H1 (cell line): ENCODE measurements around the gene SLC25A22.

ENCODE experiments used
- ASH2L ChIP-seq: fragments of 200-600, 300-600 bp; sonication (generic); IDR thresholded peaks from one replicate; pipeline ENCODE4 v1.7.1; 2017; ENCODE audit warnings: low read length
- CEBPB ChIP-seq: IDR thresholded peaks from 2 replicates; pipeline ENCODE4 v1.6.1; 2012; ENCODE audit warnings: low read depth, low read length
- CHD2 ChIP-seq: IDR thresholded peaks from 2 replicates; pipeline ENCODE4 v1.6.1; 2012; ENCODE audit warnings: low read length, improper control_type of control experiment
- CTCF ChIP-seq, 3 experiments: IDR thresholded peaks; 1 replicate in 2 of 3; 2 replicates in 1 of 3; pipeline versions ENCODE4 v1.5.1 to v1.6.1; 2011; ENCODE audit warnings: low read length in 3 of 3, mild to moderate bottlenecking in 3 of 3, inconsistent platforms in 2 of 3, low read depth in 1 of 3, moderate library complexity in 1 of 3; ENCODE audit not compliant: insufficient read depth in 1 of 3; ENCODE audit errors: control extremely low read depth in 1 of 3
- EZH2 ChIP-seq: fragments of 200-600 bp; sonication (generic); IDR thresholded peaks from 2 replicates; pipeline ENCODE4 v1.7.1; 2012; ENCODE audit warnings: low read depth, mild to moderate bottlenecking, moderate library complexity, low read length, inconsistent platforms; ENCODE audit not compliant: severe bottlenecking
- HDAC6 ChIP-seq: IDR thresholded peaks from one replicate; pipeline ENCODE4 v1.7.1; 2012; ENCODE audit warnings: low read depth, mild to moderate bottlenecking, inconsistent platforms, low read length, moderate library complexity
- MAX ChIP-seq: IDR thresholded peaks from 2 replicates; pipeline ENCODE4 v1.6.1; 2012; ENCODE audit warnings: inconsistent platforms
- NRF1 ChIP-seq: IDR thresholded peaks from 2 replicates; pipeline ENCODE4 v1.6.1; 2011; ENCODE audit warnings: mild to moderate bottlenecking, low read depth, low read length, improper control_type of control experiment
- POLR2A ChIP-seq, 2 experiments: IDR thresholded peaks; 1 replicate in 1 of 2; 2 replicates in 1 of 2; pipeline ENCODE4 v1.6.1; 2011; ENCODE audit warnings: low read depth in 2 of 2, low read length in 2 of 2, mild to moderate bottlenecking in 2 of 2; ENCODE audit errors: control extremely low read depth in 1 of 2
- RXRA ChIP-seq: IDR thresholded peaks from 2 replicates; pipeline ENCODE4 v1.6.1; 2011; ENCODE audit warnings: low read depth, mild to moderate bottlenecking, low read length, moderate library complexity; ENCODE audit not compliant: insufficient read depth
- SIX5 ChIP-seq: IDR thresholded peaks from 2 replicates; pipeline ENCODE4 v1.6.1; 2011; ENCODE audit warnings: mild to moderate bottlenecking, low read depth, low read length
- TCF12 ChIP-seq: IDR thresholded peaks from 2 replicates; pipeline ENCODE4 v1.6.1; 2011; ENCODE audit warnings: low read depth, mild to moderate bottlenecking, low read length
- USF2 ChIP-seq: IDR thresholded peaks from 2 replicates; pipeline ENCODE4 v1.6.1; 2011; ENCODE audit warnings: low read length, improper control_type of control experiment
- ZNF274 ChIP-seq: IDR thresholded peaks from 2 replicates; pipeline ENCODE4 v1.7.0; 2012; ENCODE audit warnings: low read length, borderline replicate concordance; ENCODE audit errors: extremely low read depth

GRCh38 chr11:843086-843734, 45.1 kb upstream of the SLC25A22 start:
- no peak for TF ChIP-seq HDAC6
- peak in 1 of 3 experiments; percentile 0; a peak in 1 of 4 replicates for TF ChIP-seq CTCF (IDR thresholded peaks at IDR 0.05; ENCODE audit: control extremely low read depth in 1 of 3, insufficient read depth in 1 of 3, low read depth in 1 of 3, low read length in 3 of 3)
- TF ChIP-seq CEBPB, result no peak
- TF ChIP-seq RXRA, result no peak
- TF ChIP-seq SIX5, result no peak
- TF ChIP-seq POLR2A (IDR thresholded peaks at IDR 0.05; ENCODE audit: control extremely low read depth in 1 of 2, low read depth in 2 of 2, low read length in 2 of 2), result no peak
- no peak for TF ChIP-seq MAX
- TF ChIP-seq ASH2L, result no peak
- TF ChIP-seq CHD2, result no peak
- no peak for TF ChIP-seq EZH2
- TF ChIP-seq NRF1, result no peak
- TF ChIP-seq ZNF274, result no peak
- no peak for TF ChIP-seq TCF12
- TF ChIP-seq USF2, result no peak
